NK-92 treated with Interleukin-12 subunit alpha and Interleukin-12 subunit beta, amount 100 ng/mL, for 24 hours (cell line): ENCODE results near the gene OXA1L.
"Not testable (repeated sequence)": the region's sequence is repeated elsewhere in the genome, so short reads cannot be mapped to it uniquely, and the experiment has no call there.

ENCODE experiments used
- DNase-seq: peaks from one replicate; lab custom pipeline; 2025; lab: John Stamatoyannopoulos, UW

Gene OXA1L

DNA sequence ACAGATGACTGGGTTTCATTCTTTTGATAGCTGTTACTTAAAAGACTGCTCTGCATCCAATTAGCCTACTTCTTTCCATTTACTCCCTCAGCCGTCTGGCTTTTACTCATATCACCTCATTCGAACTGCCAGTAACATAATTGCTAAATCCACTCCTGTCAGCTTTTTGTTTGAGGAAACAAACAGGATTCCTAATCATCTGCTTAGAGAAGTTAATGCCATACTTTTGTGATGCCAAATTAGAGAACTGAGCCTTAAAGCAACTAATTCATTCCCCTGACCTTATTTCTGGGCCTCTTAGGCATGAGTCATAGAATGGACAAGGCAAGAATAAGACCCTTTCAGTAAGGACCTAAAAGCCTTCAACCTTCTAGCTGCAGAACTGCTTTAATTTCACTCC, 2.9 kb downstream of the OXA1L start:
- no peak for DNase-seq

DNA sequence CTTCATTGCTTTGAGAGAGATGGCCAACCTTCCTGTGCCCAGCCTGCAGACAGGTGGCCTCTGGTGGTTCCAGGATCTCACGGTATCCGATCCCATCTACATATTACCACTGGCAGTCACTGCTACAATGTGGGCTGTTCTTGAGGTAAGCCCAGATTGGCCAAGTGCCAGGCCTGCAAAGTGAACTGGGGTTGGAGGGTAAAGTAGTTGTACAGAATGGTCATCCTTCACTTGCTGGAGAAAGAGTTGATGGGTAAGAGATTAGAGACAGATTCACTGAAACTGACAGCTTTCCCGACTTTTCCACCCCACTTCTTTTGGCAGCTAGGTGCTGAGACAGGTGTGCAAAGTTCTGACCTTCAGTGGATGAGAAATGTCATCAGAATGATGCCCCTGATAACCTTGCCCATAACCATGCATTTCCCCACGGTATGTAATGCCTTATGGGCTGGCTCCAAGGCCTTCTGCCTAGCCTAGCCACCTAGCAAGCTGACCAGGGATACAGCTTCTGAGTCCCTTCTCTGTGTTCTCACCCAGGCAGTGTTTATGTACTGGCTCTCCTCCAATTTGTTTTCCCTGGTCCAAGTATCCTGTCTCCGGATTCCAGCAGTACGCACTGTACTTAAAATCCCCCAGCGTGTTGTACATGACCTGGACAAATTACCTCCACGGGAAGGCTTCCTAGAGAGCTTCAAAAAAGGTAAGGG, 4.1 kb downstream of the OXA1L start:
- DNase-seq = no peak

DNA sequence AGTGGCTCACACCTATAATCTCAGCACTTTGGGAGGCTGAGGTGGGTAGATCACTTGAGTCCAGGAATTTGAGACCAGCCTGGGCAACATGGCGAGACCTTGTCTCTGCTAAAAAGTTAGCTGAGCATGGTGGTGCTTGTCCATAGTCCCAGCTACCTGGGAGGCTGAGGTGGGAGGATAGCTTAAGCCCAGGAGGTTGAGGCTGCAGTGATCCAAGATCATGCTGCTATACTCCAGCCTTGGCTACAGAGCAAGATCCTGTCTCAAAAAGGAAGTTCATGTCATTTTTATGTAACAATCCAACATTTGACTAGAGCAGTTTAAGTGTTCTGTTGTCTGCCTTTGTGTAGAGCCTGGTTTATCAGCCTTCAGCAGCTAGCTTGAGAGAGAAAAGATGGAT, 6.2 kb downstream of the OXA1L start:
- DNase-seq = no peak

DNA sequence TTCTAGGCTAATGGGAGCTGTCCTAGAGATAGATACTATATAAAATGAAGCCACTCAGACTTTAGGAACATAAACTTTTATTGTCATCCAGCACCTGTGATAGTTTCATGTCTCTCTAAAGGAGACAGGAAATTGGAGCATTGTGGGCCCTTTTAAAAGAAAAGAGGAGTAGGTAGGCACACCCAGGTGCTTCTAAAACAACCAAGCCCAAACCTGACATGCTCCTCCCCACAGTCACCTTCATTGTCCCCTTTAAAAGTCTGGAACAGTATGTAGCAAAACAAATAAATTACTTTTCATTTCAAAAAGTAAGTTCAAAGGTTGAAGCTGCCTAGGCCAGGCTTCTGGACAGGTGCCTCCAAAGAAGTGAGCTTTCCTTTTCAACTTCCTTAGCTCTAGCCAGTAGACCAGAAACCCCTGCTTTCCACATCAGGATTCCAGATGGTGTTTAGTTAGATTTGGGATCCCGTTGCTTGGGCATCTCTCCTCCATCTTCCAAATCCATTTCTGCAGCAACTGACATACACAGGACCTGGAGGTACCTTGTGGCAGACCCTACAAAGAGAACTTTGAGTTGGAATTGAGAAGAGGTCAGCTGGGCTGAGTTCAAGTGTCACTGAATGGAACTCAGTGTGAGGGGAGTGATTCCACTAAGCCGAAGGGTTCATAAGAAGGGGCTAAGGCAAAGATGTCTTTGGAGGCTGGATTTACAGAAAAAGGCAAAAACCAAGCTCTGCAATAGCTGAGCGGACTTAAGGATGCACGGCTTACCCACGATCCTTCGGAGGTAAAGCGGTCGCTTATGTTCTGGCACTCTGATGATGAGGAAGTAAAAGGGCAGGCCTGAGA, 6.9 kb downstream of the OXA1L start:
- DNase-seq = no peak

DNA sequence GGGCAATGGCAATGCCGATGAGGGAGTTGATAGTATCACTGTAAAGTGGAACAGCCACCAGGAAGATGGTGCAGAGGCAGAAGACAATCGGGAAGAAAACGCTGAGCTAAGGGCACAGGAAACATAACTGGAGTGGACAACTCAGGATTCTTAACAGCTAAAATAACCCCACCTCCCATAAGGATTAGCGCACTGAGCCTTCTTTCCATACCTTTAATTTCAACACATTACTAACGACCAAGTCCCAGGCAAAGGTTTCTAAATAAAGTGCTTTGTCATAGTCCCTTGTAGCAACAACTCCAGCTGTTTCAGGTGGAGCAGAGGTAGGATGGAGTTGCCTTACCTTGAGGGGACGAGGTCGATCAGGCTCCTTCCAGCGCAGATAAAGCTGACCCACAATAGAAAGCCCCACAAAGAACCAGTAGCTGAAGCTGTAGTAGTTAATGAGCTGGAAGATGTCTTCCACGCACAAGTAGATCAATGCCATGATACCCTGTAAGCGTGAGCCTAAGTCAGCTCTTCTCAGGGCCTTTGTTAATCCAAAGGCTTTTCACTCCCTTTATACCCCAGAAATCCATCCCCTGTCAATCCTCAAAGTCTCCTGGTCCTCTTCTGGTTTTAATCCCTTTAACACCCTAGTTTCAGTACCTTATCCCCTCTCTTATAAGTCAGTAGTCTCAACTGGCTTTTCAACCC, 7.7 kb downstream of the OXA1L start:
- DNase-seq = no peak

DNA sequence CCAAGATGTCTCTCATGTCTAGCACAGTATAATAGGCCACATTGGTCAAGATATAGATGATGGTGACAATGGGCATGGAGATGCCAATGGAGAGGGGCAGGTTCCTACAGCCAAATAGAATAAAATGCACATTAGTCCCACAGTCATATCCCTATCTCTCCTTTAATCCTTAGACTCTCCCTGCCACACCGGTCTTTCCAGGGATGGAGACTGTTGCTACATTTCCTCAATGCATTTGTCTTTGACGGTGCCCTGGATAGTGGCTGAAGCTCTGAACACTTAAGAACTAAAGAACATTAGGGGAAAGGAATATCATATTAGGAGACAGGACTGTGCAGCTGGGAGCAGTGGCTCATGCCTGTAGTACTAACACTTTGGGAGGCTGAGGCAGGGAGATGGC, 9.7 kb downstream of the OXA1L start:
- no peak for DNase-seq

DNA sequence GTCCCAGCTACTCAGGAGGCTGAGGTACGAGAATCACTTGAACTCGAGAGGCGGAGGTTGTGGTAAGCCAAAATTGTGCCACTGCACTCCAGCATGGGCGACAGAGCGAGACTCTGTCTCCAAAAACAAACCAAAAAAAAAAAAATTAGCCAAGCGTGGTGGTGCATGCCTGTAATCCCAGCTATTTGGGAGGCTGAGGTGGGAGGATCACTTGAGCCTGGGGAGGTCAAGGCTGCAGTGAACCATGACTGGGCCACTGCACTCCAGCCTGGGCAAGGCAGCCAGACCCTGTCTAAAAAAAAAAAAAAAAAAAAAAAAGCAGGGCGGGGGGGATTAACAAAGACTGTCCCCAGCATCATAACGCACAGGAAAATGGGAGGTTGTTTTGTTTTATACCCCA, 10.4 kb downstream of the OXA1L start:
- DNase-seq = not testable (repeated sequence)

DNA sequence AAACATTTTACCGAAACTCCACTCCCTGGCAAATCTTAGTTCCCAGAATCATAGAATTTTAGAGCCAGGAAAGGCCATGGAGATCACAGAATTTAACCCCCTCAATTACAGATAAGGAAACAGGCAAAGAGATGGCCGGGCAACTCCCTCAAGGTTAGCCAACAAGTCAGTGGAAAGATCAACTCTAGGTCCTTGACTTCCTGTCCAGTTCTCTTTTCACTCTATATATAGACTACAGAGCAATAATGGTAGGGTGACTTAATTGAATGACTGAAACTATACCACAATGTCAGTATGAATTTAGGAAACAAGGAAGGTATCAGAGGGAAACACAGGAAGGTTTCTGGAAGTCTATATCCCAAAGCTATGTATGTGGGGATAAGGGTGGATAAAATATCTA, 11.6 kb downstream of the OXA1L start:
- DNase-seq = no peak

DNA sequence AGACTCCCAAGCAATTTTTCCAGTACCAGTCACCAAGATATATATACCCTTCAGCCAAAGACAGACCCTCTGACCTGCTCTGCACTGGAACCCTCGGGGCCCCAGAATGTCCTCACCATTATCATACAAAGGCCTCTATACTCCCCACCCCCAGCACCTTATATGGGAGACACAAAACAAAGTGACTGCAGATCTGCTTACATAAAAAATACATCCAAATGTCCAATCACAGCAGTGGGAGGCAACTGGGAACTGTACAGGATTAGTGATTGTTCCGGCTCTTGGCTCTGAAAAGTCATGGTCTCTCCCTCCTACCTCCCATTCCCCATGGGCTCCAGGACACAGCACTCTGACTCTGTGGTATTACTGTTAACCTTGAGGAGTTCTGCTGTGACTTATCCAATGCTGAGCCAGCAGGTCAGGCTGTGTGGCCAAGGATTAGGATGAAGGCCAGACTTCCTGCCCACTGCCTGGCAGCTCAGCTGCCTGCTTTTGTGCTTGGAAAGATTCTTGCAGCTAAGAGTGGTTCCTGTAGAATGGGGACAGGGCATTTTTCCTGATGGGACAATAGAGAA, 13.7 kb downstream of the OXA1L start:
- no peak for DNase-seq

DNA sequence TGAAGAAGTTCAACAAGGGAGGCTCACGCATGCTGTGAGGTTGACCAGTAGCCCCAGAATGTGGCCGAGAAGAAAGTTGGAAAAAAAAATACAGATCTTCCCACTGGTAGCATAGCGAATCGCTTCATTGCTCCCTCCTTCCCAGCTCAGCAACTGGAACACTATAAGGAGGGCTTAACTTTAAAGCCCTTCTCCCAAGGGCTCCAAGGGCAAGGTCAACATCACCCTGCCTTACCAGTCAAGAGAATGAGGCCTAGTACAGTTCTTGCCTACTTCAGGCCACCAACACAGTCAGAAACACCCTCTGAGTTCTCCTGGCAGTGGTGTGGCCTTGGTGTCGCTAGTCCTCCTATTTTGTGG, 14.4 kb downstream of the OXA1L start:
- DNase-seq = no peak

DNA sequence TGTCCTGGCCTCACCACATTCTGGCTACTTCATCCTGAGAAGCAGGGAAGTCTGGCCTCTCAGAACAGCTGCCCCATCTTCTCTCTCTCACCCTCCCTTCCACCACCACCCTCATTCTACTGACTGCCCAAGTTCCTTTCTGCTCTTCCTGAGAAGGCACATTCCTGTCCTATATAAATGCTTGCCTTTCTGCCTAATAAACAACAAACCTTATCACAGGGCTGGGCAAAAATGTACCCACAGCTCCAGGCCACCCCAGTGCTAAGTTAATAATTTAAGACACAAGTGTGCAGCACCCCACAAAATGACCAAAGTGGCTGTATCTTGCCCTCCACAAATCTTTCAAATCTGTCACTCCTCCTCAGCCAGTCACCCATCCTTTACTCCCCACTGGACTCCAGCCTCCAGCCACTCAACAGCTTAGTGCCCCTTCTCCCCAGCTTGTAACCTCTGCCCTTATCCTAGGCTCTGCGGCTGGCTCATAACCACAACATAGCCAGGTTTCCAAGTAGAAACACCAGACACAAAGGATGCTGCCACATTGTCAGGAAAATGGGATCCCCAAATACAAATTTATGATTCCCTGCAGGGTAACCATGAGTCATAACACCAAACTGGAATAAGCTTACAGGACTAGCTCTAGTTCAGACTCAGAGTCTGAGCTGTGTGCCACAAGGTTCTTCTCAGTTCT, 15.0 kb downstream of the OXA1L start:
- no peak for DNase-seq

DNA sequence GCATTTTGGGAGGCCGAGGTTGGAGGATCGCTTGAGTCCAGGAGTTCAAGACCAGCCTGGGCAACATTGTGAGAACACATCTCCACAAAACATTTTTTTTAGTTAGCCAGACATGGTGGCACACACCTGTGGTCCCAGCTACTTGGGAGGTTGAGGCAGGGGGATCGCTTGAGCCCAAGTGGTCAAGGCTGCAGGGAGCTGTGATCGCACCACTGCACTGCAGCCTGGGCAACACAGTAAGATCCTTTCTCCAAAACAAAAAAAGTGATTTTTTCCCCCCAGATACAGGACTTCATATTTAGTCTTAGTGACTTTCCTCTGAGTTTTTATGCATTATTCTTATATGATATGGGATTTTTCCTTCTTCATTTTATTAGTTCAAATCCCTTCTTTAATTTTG, 20.2 kb downstream of the OXA1L start:
- DNase-seq = no peak

DNA sequence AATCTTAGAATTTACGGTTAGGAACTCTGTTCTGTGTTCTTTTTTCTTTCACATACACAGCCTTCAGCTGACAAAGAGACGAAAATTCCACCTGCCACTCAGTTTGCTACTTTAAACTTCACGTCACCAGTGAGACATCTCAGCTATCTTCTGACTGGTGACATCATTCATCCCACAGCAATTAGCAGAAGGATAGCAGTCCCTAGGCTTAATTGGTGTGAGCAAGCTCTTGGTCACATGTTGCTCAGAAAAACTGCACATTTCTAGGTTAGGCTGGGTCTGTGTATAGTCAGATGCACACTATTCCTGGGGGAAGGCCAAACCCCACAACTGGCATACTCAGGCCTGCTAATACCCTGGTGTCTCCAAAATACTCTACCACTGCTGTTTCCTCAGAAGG, 24.8 kb downstream of the OXA1L start:
- DNase-seq = no peak

DNA sequence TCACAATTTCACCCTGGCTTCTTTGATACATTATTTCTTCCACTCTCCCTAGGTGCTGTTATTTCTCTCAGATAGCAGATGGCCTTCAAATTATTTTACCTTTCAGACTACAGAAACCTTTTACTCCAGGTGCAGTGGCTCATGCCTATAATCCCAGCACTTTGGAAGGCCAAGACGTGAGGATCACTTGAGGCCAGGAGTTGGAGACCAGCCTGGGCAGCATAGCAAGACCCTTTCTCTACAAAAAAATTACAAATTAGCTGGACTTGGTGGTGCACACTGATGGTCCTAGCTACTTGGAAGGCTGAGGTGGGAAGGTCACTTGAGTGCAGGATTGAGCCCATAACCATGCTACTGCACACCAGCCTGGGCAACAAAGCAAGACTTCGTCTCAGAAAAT, 25.7 kb downstream of the OXA1L start:
- DNase-seq = no peak

DNA sequence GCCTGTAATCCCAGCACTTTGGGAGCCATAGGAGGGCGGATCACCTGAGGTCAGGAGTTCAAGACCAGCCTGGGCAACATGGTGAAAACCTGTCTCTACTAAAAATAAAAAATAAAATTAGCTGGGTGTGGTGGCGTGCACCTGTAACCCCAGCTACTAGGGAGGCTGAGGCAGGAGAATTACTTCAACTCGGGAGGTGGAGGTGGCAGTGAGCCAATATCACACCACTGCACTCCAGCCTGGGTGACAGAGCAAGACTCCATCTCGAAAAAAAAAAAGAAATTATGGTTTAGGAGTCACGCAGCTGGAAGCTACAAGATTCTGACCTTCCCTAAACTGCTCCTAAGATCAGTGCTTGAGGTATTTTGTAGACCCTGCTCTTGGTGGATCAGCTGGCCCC, 27.1 kb downstream of the OXA1L start:
- not testable (repeated sequence) for DNase-seq

DNA sequence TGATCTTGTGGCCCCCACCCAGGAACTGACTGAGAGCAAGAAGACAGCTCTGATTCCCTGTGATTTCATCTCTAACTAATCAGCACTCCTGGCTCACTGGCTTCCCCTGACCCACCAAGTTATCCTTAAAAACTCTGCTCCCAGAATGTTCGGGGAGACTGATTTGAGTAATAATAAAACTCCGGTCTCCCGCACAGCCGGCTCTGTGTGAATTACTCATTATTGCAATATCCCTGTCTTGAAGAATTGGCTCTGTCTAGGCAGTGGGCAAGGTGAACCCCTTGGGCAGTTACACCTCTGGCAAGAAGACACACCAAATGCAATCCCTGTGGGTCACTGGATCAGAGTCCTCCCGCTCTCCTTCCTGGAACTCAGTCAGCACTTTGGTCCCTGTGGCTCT, 27.5 kb downstream of the OXA1L start:
- DNase-seq = no peak

DNA sequence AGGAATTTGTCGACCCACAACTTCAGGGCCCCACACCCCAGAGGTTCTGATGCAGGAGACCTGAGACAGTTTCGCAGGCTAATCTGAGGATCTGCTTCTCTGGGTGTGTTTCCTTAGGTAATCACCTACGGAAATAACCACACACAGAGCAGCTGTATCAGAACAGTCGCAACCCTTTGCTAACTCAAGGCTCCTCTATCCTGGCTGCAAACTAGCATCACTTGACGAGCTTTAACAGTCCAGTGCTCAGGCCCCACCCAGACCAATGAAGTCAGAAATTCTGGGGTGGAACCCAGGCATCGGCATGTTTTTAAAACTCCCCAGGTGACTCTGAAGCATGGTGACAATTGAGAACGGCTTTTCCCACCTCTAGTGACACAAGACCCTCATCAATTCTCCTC, 28.1 kb downstream of the OXA1L start:
- no peak for DNase-seq

DNA sequence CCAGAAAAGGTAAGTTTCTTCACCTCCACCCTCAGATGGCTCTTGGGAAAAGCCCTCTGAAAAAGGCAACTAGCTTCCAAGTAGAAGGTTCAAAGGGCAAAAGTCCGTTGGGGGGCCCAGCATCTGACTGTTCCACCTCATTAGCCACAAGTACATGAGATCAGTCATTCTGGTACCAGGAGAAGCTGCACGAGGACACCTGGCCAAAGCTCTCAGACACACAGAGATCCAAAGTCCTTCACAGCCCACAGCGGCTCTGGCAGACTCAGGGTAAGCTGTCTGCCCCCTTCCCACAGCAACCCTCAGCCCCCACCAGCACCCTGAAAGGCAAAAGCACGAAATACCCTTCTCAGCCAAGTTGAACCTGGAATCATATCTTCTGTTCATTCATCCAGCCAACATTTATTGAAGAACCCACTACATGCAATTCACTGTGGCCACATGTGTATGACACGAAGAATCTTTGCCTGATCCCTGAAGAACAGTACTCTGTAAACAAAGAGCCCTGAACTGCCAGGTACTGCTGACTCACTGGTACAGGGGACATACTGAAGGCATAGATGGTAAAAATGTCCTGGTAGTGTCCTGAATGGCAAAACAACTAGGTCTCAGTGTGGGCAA, 29.7 kb downstream of the OXA1L start:
- no peak for DNase-seq

DNA sequence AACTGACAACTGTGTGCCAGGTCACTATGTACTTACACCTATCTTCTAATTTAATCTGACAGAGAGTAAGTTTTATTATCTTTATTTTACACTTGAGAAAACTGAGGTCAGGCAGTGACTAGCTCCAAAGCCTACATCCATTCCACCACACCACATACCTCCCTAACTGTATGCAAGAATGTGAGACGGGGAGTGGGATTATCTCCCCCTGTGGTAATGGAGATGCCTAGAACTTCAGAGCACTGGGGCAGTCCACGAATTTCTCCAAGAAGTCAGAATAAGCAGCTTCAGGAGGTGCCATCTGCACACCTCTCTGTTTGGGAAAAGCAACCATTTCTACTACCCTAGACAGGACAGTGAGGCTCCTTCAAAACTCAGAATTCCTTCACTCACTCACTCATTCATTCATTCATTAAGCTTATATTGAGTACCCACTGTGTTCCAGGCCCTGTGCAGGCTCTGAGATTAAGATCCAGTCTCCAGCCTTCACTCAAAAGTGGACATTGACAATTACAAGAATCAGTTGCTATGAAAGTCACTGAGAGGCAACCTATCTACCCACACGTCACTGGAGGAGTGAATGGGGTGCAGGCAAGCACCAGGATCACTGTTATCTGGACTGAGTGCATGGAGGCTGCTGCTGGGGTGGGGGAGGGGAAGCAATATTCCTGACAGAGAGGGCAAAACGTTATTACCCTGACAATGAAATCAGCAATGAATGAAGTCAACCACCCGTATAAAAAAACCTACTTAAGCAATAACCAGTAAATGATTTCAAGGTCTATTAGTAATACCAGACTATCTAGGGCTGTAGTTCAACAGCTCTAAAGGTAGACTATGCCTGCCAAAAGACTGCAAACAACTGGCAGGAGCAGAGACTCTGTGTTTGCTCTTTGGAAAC, 30.8 kb downstream of the OXA1L start:
- DNase-seq = no peak

DNA sequence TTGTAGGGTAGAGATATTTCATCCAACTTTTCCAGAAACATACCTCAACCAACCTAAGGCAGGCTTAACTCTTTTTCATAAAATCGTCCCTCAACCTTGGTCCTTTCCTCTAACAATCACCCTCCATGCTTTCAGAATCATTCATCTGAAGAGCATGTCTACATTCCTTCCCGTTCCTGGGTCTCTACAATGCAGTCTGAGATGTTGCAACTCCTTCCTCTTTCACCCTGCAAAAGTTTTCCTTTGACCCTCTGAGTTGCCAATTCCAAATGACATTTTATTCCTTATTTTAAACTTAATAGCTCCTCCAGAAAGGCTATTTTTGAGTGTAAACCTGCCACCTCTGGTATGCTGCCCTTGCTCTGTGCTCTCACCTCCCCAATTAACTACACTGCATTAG, 32.0 kb downstream of the OXA1L start:
- DNase-seq = no peak

DNA sequence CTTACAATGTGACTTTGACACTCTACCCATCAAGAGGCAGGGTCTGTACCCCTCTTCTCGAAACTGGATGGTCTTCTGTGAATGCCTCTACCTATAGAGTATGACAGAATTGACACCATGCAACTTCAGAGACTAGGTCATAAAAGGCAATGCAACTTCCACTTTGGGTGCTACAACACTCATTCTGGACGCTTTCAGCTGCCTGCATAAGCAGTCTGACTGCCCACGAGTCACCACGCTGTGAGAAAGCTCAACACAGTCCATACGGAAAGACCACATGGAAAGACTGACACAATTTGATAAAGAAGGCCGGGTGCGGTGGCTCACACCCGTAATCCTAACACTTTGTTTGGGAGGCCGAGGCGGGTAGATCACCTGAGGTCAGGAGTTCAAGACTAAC, 33.9 kb downstream of the OXA1L start:
- no peak for DNase-seq
